HepG2 (cell line): ENCODE results near the gene FLAD1. TPM values are rescaled to one million over a fixed set of nuclear protein-coding genes. Genes with fewer than 3 reads are reported as not detected.

Experiments used
- AHR ChIP-seq: IDR thresholded peaks from 2 replicates; pipeline ENCODE4 v1.6.1; 2018; ENCODE audit warnings: missing genetic modification reagents, missing compliant biosample characterization
- EED ChIP-seq: sonication (generic); formaldehyde crosslinking; IDR thresholded peaks from 2 replicates; pipeline ENCODE4 v1.5.0; 2020; ENCODE audit warnings: mild to moderate bottlenecking, missing genetic modification reagents
- GZF1 ChIP-seq: sonication (generic); formaldehyde crosslinking; IDR thresholded peaks from 2 replicates; pipeline ENCODE4 v1.5.1; 2020; ENCODE audit warnings: mild to moderate bottlenecking, missing genetic modification reagents
- HOXA7 ChIP-seq: sonication (generic); formaldehyde crosslinking; IDR thresholded peaks from 2 replicates; pipeline ENCODE4 v1.8.1; 2022; ENCODE audit warnings: mild to moderate bottlenecking, missing genetic modification reagents, moderate library complexity
- JUN ChIP-seq: sonication (generic); formaldehyde crosslinking; IDR thresholded peaks from 2 replicates; pipeline ENCODE4 v1.4.0; 2020; ENCODE audit warnings: mild to moderate bottlenecking, missing genetic modification reagents
- NCOA5 ChIP-seq: sonication (generic); formaldehyde crosslinking; IDR thresholded peaks from 2 replicates; pipeline ENCODE4 v1.4.0; 2020; ENCODE audit warnings: missing genetic modification reagents
- RFX1 ChIP-seq: fragments of 450-650 bp; IDR thresholded peaks from 2 replicates; pipeline ENCODE4 v1.6.1; 2017
- RFX5 ChIP-seq: IDR thresholded peaks from 2 replicates; pipeline ENCODE4 v1.6.1; 2011; ENCODE audit warnings: low read depth, low read length, improper control_type of control experiment
- RFXAP ChIP-seq: sonication (generic); formaldehyde crosslinking; IDR thresholded peaks from 2 replicates; pipeline ENCODE4 v1.4.0; 2020; ENCODE audit warnings: missing genetic modification reagents, borderline replicate concordance
- SKI ChIP-seq: fragments of 450-650 bp; IDR thresholded peaks from one replicate; pipeline ENCODE4 v1.6.1; 2018; ENCODE audit warnings: mild to moderate bottlenecking; ENCODE audit not compliant: partially characterized antibody
- ZBTB42 ChIP-seq: sonication (generic); formaldehyde crosslinking; IDR thresholded peaks from 2 replicates; pipeline ENCODE4 v1.5.0; 2020; ENCODE audit warnings: mild to moderate bottlenecking, missing genetic modification reagents
- ZFP37 ChIP-seq: sonication (generic); formaldehyde crosslinking; IDR thresholded peaks from 2 replicates; pipeline ENCODE4 v1.4.0; 2020; ENCODE audit warnings: missing genetic modification reagents, borderline replicate concordance
- ZNF331 ChIP-seq: sonication (generic); formaldehyde crosslinking; IDR thresholded peaks from 2 replicates; pipeline ENCODE4 v1.4.0; 2020; ENCODE audit warnings: missing genetic modification reagents
- ZNF629 ChIP-seq: sonication (generic); formaldehyde crosslinking; conservative IDR thresholded peaks from 2 replicates; pipeline ENCODE4 v1.5.0; 2020; ENCODE audit warnings: missing genetic modification reagents
- ZNF83 ChIP-seq: sonication (generic); formaldehyde crosslinking; IDR thresholded peaks from 2 replicates; pipeline ENCODE4 v1.4.0; 2020; ENCODE audit warnings: missing genetic modification reagents, mild to moderate bottlenecking, borderline replicate concordance
- ZNF879 ChIP-seq: sonication (generic); formaldehyde crosslinking; IDR thresholded peaks from 2 replicates; pipeline ENCODE4 v1.8.1; 2023; ENCODE audit warnings: missing genetic modification reagents
- polyA plus RNA-seq, 8 experiments: library from polyadenylated mRNA; depleted of rRNA in 3 of 8; stranded (reverse) in 7 of 8; unstranded in 1 of 8; fragments of >200 nt; fragmentation: Illumina TruSeq in 4 of 8; extraction: Trizol in 4 of 8; gene quantifications; 2 replicates each; pipeline versions ENCODE4 v1.2.1 to v1.2.3, GENCODE V29; 2011 to 2016; ENCODE audit warnings: low read depth in 4 of 8, missing spikeins in 1 of 8, mixed read lengths in 1 of 8; ENCODE audit not compliant: insufficient read depth in 1 of 8
- total RNA-seq, 5 experiments: library from RNA; depleted of rRNA; stranded (reverse); fragments of >200 nt; fragmentation: Illumina TruSeq; extraction: Trizol; gene quantifications; 2 replicates each; pipeline ENCODE4 v1.2.3, GENCODE V29; 2016; ENCODE audit warnings: low read depth in 1 of 5
- TF ChIP-seq, protein P1 (sequence below): IDR thresholded peaks from 2 replicates; pipeline ENCODE4 v1.6.1; 2016; ENCODE audit warnings: control low read depth
- TF ChIP-seq, protein P2 (sequence below): sonication (generic); formaldehyde crosslinking; IDR thresholded peaks from 2 replicates; pipeline ENCODE4 v1.5.1; 2020; ENCODE audit warnings: mild to moderate bottlenecking, missing genetic modification reagents, borderline replicate concordance
- TF ChIP-seq, protein P3 (sequence below): sonication (generic); formaldehyde crosslinking; IDR thresholded peaks from 2 replicates; pipeline ENCODE4 v1.4.0; 2020; ENCODE audit warnings: mild to moderate bottlenecking, missing genetic modification reagents, borderline replicate concordance

Gene FLAD1
- total and polyA plus RNA-seq, 2 of the 13 experiments (the other 11 are each of a cell fraction or from before 2014, with no cell fraction given): 25.9 to 32.8 TPM

DNA sequence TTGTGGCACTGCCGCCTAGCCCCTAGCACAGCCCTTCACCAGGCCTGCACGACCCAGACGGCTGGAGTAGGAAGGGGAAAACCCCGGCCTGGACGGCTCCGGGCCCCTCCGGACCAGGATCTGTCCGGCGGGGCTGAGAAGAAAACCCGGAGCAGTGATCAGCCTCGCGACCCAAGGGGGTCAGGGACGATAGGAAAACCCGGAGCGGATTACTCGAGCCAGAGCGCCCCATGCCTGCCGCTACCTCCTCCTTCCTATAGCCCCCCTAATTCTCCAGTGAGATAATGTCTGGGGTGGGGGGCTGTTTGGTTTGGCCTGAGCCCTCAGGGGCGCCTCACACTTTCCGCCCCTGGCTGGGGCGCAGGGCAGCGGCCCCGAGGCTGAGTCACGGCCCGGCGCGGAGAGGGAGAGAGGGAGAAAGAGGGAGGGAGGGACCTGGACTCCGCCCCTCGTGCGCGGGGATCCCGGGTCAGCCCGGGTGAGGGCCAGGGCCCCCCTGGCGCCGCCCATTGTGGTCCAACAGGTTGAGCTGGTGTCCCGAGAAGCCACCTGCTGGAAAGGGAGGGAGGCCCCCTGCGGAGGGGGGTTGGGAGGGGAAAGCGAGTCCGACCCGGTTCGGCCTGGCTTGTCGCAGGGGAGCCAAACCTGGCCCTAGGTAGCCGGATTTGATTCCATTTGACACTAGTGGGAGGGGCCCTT lies 17.7 kb downstream of the FLAD1 start (continued):
- TF ChIP-seq ZNF83 (CRISPR knock-in tag) (no peak; the same call in 1 of the 2 replicates), AHR (CRISPR knock-in tag) (0 out of 2 replicates have a peak, but pooled peaks have one; percentile 49), HOXA7 (CRISPR knock-in tag) (no peak), JUN (CRISPR knock-in tag) (peak; percentile 73; the same call in 1 of the 2 replicates), EED (CRISPR knock-in tag) (peak; percentile 14; the same call in 1 of the 2 replicates), SKI (peak; percentile 94), ZFP37 (CRISPR knock-in tag) (no peak), GZF1 (CRISPR knock-in tag) (no peak), RFXAP (peak; percentile 25; the same call in 1 of the 2 replicates), NCOA5 (no peak), ZBTB42 (CRISPR knock-in tag) (no peak), ZNF331 (CRISPR knock-in tag) (no peak; the same call in 1 of the 2 replicates), ZNF879 (CRISPR knock-in tag) (no peak), RFX5 (peak; percentile 54; the same call in 1 of the 2 replicates), RFX1 (no peak), ZNF629 (CRISPR knock-in tag) (no peak; the same call in 1 of the 2 replicates)
- TF ChIP-seq, protein P1, sequence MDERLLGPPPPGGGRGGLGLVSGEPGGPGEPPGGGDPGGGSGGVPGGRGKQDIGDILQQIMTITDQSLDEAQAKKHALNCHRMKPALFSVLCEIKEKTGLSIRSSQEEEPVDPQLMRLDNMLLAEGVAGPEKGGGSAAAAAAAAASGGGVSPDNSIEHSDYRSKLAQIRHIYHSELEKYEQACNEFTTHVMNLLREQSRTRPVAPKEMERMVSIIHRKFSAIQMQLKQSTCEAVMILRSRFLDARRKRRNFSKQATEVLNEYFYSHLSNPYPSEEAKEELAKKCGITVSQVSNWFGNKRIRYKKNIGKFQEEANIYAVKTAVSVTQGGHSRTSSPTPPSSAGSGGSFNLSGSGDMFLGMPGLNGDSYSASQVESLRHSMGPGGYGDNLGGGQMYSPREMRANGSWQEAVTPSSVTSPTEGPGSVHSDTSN (CRISPR knock-in tag): 0 out of 2 replicates have a peak, but pooled peaks have one; percentile 14
- TF ChIP-seq, protein P2, sequence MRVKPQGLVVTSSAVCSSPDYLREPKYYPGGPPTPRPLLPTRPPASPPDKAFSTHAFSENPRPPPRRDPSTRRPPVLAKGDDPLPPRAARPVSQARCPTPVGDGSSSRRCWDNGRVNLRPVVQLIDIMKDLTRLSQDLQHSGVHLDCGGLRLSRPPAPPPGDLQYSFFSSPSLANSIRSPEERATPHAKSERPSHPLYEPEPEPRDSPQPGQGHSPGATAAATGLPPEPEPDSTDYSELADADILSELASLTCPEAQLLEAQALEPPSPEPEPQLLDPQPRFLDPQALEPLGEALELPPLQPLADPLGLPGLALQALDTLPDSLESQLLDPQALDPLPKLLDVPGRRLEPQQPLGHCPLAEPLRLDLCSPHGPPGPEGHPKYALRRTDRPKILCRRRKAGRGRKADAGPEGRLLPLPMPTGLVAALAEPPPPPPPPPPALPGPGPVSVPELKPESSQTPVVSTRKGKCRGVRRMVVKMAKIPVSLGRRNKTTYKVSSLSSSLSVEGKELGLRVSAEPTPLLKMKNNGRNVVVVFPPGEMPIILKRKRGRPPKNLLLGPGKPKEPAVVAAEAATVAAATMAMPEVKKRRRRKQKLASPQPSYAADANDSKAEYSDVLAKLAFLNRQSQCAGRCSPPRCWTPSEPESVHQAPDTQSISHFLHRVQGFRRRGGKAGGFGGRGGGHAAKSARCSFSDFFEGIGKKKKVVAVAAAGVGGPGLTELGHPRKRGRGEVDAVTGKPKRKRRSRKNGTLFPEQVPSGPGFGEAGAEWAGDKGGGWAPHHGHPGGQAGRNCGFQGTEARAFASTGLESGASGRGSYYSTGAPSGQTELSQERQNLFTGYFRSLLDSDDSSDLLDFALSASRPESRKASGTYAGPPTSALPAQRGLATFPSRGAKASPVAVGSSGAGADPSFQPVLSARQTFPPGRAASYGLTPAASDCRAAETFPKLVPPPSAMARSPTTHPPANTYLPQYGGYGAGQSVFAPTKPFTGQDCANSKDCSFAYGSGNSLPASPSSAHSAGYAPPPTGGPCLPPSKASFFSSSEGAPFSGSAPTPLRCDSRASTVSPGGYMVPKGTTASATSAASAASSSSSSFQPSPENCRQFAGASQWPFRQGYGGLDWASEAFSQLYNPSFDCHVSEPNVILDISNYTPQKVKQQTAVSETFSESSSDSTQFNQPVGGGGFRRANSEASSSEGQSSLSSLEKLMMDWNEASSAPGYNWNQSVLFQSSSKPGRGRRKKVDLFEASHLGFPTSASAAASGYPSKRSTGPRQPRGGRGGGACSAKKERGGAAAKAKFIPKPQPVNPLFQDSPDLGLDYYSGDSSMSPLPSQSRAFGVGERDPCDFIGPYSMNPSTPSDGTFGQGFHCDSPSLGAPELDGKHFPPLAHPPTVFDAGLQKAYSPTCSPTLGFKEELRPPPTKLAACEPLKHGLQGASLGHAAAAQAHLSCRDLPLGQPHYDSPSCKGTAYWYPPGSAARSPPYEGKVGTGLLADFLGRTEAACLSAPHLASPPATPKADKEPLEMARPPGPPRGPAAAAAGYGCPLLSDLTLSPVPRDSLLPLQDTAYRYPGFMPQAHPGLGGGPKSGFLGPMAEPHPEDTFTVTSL (CRISPR knock-in tag): no peak
- TF ChIP-seq, protein P3, sequence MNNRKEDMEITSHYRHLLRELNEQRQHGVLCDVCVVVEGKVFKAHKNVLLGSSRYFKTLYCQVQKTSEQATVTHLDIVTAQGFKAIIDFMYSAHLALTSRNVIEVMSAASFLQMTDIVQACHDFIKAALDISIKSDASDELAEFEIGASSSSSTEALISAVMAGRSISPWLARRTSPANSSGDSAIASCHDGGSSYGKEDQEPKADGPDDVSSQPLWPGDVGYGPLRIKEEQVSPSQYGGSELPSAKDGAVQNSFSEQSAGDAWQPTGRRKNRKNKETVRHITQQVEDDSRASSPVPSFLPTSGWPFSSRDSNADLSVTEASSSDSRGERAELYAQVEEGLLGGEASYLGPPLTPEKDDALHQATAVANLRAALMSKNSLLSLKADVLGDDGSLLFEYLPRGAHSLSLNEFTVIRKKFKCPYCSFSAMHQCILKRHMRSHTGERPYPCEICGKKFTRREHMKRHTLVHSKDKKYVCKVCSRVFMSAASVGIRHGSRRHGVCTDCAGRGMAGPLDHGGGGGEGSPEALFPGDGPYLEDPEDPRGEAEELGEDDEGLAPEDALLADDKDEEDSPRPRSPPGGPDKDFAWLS (CRISPR knock-in tag): peak; percentile 98
